Panc1 (cell line): ENCODE results near the gene CNTN5. TPM values are rescaled to one million over a fixed set of nuclear protein-coding genes. Genes with fewer than 3 reads are reported as not detected.

Source experiments
- ATAC-seq: fragments of 200-7000 bp; cut with Tn5 transposase; 2 replicates; pipeline ENCODE4 v1.9.1; 2020; ENCODE audit warnings: mild to moderate bottlenecking, moderate library complexity
- BruUV-seq: library from RNA; stranded (reverse); fragments of 400-500 nt; replicated peaks from 2 replicates; lab custom pipeline; 2021; lab: Mats Ljungman, UMichigan
- CTCF ChIA-PET: fragments of 300-600 bp; sonication (Branson Sonifier 250); formaldehyde crosslinking; loops from one replicate; lab custom pipeline; 2022; ENCODE audit warnings: antibody characterized with exemption; lab: Charles Lee
- POLR2A ChIA-PET: fragments of 300-600 bp; sonication (Branson Sonifier 250); formaldehyde crosslinking; loops from one replicate; lab custom pipeline; 2022; ENCODE audit warnings: antibody characterized with exemption; lab: Charles Lee
- DNase-seq: peaks from one replicate; pipeline ENCODE4 v3.0.0-alpha.2; 2010; ENCODE audit warnings: low read depth, low spot score
- H3K27ac ChIP-seq: 2 replicates; pipeline ENCODE4 v1.5.1; 2011; ENCODE audit warnings: mild to moderate bottlenecking, low read length, inconsistent platforms
- H3K27me3 ChIP-seq: fragments of 200-500 bp; sonication (Bioruptor generic); 2 replicates; pipeline ENCODE4 v1.6.0; 2014; ENCODE audit warnings: low read length, inconsistent platforms; ENCODE audit not compliant: control insufficient read depth, insufficient read depth
- H3K36me3 ChIP-seq: fragments of 200-500 bp; sonication (Bioruptor generic); 2 replicates; pipeline ENCODE4 v1.5.1; 2014; ENCODE audit warnings: inconsistent platforms, mild to moderate bottlenecking, low read length, moderate library complexity; ENCODE audit not compliant: control insufficient read depth, insufficient read depth
- H3K4me1 ChIP-seq: 2 replicates; pipeline ENCODE4 v1.5.1; 2011; ENCODE audit warnings: inconsistent platforms, mild to moderate bottlenecking, low read length, moderate library complexity; ENCODE audit not compliant: control insufficient read depth, insufficient read depth
- H3K4me3 ChIP-seq, 2 experiments: 2 replicates each; pipeline ENCODE4 v1.5.1; 2011 to 2012; ENCODE audit warnings: low read depth in 2 of 2, low read length in 2 of 2, mild to moderate bottlenecking in 2 of 2, inconsistent platforms in 1 of 2, moderate library complexity in 1 of 2
- H3K9me3 ChIP-seq: fragments of 200-500 bp; sonication (Bioruptor generic); 2 replicates; pipeline ENCODE4 v1.5.1; 2014; ENCODE audit warnings: low read depth, mild to moderate bottlenecking, inconsistent platforms, low read length, moderate library complexity; ENCODE audit not compliant: control insufficient read depth, insufficient read depth
- POLR2AphosphoS5 ChIP-seq: IDR thresholded peaks from 2 replicates; pipeline ENCODE4 v1.6.1; 2012; ENCODE audit warnings: mild to moderate bottlenecking, low read depth, low read length, moderate library complexity
- SIN3A ChIP-seq: IDR thresholded peaks from 2 replicates; pipeline ENCODE4 v1.6.1; 2012; ENCODE audit warnings: low read depth, mild to moderate bottlenecking, low read length, moderate library complexity, borderline replicate concordance; ENCODE audit not compliant: insufficient read depth
- TCF7L2 ChIP-seq: IDR thresholded peaks from 2 replicates; pipeline ENCODE4 v1.6.1; 2011; ENCODE audit warnings: mild to moderate bottlenecking, low read depth, low read length, inconsistent platforms
- in situ Hi-C: cut with HindIII; loops from 2 replicates; pipeline ENCODE4 v1.10.0; 2016; ENCODE audit warnings: low sequenced_read_pairs, low pct_unique_long_range_greater_than_20kb
- intact Hi-C: fragments of 100-400 bp; cut with micrococcal nuclease; formaldehyde crosslinking; loops from one replicate; pipeline ENCODE4 v1.10.0; 2022; ENCODE audit not compliant: unreplicated experiment
- total RNA-seq: library from RNA; stranded (reverse); gene quantifications from one replicate; pipeline ENCODE4 v1.2.1, GENCODE V29; 2021; ENCODE audit not compliant: unreplicated experiment
- TF ChIP-seq, protein P1 (sequence below): fragments of 450-650 bp; IDR thresholded peaks from 2 replicates; pipeline ENCODE4 v1.5.1; 2017; ENCODE audit warnings: mild to moderate bottlenecking
- TF ChIP-seq, protein P2 (sequence below), 2 experiments: IDR thresholded peaks; 2 replicates each; pipeline ENCODE4 v1.6.1; 2011 to 2012; ENCODE audit warnings: low read depth in 2 of 2, control low read depth in 1 of 2, low read length in 1 of 2, mild to moderate bottlenecking in 1 of 2, moderate library complexity in 1 of 2; ENCODE audit not compliant: insufficient read depth in 1 of 2

Gene CNTN5
- total RNA-seq, 1 experiment from 2014 or later = not detected

DNA sequence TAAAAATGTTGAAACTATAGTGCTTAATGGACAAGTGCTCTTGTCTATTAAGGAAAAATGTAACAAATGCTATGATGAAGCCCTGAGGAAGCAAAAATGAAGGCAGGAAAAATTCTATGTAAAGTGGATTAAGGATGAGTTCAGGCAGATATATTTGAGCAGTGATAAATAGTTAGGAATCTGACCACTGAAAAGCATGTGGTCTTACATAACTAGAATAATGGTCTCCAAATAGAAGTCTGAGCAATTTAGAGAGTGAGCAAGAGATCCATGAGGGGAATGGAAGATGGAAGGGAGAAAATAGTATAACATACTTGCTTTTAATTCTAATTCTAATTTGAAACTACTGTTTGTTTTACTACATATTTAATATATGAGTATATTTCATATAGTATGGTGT is 1155.7 kb downstream of the CNTN5 start:
- in situ Hi-C loops (no loop called here), intact Hi-C loops (no loop called here)
- ChIA-PET CTCF (no interaction called here), POLR2A (no interaction called here)
- no peak for DNase-seq
- BruUV-seq = no TSS peak
- H3K9me3 ChIP-seq = 0 out of 2 replicates have a peak, but pooled peaks cover 4% of the 10 kb centered on the region
- H3K27ac ChIP-seq = no peak overlapping the region
- H3K36me3 ChIP-seq = no peaks in the 10 kb centered on the region
- TF ChIP-seq, protein P1, sequence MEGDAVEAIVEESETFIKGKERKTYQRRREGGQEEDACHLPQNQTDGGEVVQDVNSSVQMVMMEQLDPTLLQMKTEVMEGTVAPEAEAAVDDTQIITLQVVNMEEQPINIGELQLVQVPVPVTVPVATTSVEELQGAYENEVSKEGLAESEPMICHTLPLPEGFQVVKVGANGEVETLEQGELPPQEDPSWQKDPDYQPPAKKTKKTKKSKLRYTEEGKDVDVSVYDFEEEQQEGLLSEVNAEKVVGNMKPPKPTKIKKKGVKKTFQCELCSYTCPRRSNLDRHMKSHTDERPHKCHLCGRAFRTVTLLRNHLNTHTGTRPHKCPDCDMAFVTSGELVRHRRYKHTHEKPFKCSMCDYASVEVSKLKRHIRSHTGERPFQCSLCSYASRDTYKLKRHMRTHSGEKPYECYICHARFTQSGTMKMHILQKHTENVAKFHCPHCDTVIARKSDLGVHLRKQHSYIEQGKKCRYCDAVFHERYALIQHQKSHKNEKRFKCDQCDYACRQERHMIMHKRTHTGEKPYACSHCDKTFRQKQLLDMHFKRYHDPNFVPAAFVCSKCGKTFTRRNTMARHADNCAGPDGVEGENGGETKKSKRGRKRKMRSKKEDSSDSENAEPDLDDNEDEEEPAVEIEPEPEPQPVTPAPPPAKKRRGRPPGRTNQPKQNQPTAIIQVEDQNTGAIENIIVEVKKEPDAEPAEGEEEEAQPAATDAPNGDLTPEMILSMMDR = no peak
- no peak for TF ChIP-seq POLR2AphosphoS5
- no peak for TF ChIP-seq SIN3A
- TF ChIP-seq TCF7L2 = no peak
- TF ChIP-seq, protein P2, sequence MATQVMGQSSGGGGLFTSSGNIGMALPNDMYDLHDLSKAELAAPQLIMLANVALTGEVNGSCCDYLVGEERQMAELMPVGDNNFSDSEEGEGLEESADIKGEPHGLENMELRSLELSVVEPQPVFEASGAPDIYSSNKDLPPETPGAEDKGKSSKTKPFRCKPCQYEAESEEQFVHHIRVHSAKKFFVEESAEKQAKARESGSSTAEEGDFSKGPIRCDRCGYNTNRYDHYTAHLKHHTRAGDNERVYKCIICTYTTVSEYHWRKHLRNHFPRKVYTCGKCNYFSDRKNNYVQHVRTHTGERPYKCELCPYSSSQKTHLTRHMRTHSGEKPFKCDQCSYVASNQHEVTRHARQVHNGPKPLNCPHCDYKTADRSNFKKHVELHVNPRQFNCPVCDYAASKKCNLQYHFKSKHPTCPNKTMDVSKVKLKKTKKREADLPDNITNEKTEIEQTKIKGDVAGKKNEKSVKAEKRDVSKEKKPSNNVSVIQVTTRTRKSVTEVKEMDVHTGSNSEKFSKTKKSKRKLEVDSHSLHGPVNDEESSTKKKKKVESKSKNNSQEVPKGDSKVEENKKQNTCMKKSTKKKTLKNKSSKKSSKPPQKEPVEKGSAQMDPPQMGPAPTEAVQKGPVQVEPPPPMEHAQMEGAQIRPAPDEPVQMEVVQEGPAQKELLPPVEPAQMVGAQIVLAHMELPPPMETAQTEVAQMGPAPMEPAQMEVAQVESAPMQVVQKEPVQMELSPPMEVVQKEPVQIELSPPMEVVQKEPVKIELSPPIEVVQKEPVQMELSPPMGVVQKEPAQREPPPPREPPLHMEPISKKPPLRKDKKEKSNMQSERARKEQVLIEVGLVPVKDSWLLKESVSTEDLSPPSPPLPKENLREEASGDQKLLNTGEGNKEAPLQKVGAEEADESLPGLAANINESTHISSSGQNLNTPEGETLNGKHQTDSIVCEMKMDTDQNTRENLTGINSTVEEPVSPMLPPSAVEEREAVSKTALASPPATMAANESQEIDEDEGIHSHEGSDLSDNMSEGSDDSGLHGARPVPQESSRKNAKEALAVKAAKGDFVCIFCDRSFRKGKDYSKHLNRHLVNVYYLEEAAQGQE (IDR thresholded peaks at IDR 0.05; ENCODE audit: insufficient read depth in 1 of 2, low read depth in 2 of 2, low read length in 1 of 2) = no peak
- no peaks in the 10 kb centered on the region for H3K27me3 ChIP-seq
- ATAC-seq = no peak
- no peak overlapping the region for H3K4me3 ChIP-seq
- no peaks in the 10 kb centered on the region for H3K4me1 ChIP-seq

DNA sequence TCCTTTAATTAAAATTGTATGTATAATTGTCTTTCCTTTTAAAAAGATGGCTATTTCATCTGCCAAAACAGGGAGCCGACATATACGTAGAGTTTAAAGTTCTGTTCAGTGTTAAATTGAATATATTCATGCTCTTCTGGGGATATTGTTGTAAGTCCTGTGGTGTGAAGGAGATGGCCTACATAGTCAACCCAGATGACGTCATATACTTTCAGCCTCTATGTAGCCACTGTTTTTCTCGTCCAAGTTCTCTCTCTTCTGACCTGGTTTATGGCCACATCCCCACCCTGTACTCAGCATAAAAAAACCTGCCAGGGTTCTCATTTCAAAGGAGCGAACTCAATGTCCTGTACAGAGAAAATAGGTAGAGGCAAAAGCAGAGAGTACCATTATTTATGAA is 1156.9 kb downstream of the CNTN5 start:
- ChIA-PET CTCF (no interaction called here), POLR2A (no interaction called here)

More for the DNA sequence above, 1156.9 kb downstream of the CNTN5 start:
- TF ChIP-seq, protein P2 (IDR thresholded peaks at IDR 0.05; ENCODE audit: insufficient read depth in 1 of 2, low read depth in 2 of 2, low read length in 1 of 2) = no peak
- TF ChIP-seq SIN3A (no peak), TCF7L2 (no peak)
- no peak for ATAC-seq
- Histone ChIP-seq H3K36me3 (no peaks in the 10 kb centered on the region), H3K27ac (no peak overlapping the region), H3K4me3 (no peak overlapping the region), H3K27me3 (no peaks in the 10 kb centered on the region), H3K4me1 (no peaks in the 10 kb centered on the region), H3K9me3 (0 out of 2 replicates have a peak, but pooled peaks cover 4% of the 10 kb centered on the region)
- intact Hi-C loops = no loop called here
- no TSS peak for BruUV-seq
- DNase-seq = no peak
- in situ Hi-C loops = no loop called here
